Measurements from ENCODE around the gene IZUMO4. TPM values are rescaled to one million over a fixed set of nuclear protein-coding genes. Genes with fewer than 3 reads are reported as not detected.

The IZUMO4 gene
- polyA plus RNA-seq, 1 donor (not counting 4 experiments of a cell fraction or from before 2014, with no cell fraction given) = 6.7 TPM

DNA sequence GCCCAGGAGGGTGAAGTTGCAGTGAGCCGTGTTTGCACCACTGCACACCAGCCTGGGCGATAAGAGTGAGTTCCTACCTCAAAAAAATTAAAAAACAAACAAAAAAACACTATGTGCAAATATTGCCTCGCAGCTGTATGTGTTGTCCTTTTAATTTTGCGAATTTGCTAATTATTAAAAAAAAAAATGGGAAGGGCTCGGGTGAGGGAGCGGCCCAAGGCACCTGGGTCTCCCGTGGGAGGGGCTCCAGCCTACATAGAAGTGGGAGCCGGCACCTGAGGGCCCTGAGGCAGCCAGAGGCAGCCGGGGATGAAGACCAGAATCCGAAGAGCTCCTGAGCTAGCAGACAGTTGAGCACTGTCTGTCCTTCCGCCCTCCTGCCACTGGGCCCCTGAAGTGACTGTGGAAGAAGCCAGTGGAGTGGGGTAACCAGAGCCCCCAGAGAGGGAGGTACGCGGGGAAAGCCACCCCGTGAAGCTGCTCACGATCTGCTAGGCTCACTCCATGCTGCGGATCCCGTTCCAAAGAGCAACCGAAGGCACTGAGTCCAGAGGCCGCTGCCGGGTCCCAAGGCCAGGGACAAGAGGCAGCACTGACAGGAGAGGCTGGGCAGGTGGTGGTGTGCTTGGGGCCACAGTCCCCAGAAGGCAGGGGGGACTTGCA is 6.5 kb downstream of the IZUMO4 start:
- Histone ChIP-seq H3K27me3 (ENCODE audit: control insufficient read depth, extremely low read depth, insufficient read depth, low read length) (no peaks in the 10 kb centered on the region), H3K4me2 (ENCODE audit: control insufficient read depth, extremely low read depth, insufficient read depth, low read depth, low read length) (no peak overlapping the region), H4K20me1 (ENCODE audit: control insufficient read depth, extremely low read depth, insufficient read depth, low read length) (peaks cover 10% of the 10 kb centered on the region), H3K36me3 (ENCODE audit: control insufficient read depth in 2 of 2, extremely low read depth in 1 of 2, insufficient read depth in 2 of 2, low read length in 2 of 2) (peaks cover 36 to 41% of the 10 kb centered on the region in 2 experiments), H3K9me3 (ENCODE audit: control insufficient read depth, low read depth, low read length) (no peaks in the 10 kb centered on the region), H2AFZ (ENCODE audit: control insufficient read depth, low read length) (no peak overlapping the region), H3K79me2 (ENCODE audit: control insufficient read depth, insufficient read depth, low read length) (peaks cover 20% of the 10 kb centered on the region), H3K27ac (ENCODE audit: control insufficient read depth, insufficient read depth, low read length) (no peak overlapping the region), H3K9ac (ENCODE audit: control insufficient read depth, extremely low read depth, insufficient read depth, low read length) (no peak overlapping the region), H3K9me1 (ENCODE audit: control insufficient read depth, extremely low read depth, insufficient read depth, low read length) (no peaks in the 10 kb centered on the region), H3K4me1 (ENCODE audit: control insufficient read depth, extremely low read depth, insufficient read depth, low read length) (no peaks in the 10 kb centered on the region), H3K4me3 (ENCODE audit: control insufficient read depth in 2 of 3, extremely low read depth in 1 of 3, insufficient read depth in 2 of 3, low read depth in 1 of 3, low read length in 3 of 3) (no peak overlapping the region)
- dilution Hi-C loops (cut with MboI; ENCODE audit: extremely low pct_ligation_motif_present, low sequenced_read_pairs) = no loop called here
- FAIRE-seq (no peak), DNase-seq (ENCODE audit: low read depth, low spot score) (no peak)
- no peak for TF ChIP-seq EZH2 (IDR thresholded peaks at IDR 0.05; ENCODE audit: low read length)
- TF ChIP-seq, protein P1, sequence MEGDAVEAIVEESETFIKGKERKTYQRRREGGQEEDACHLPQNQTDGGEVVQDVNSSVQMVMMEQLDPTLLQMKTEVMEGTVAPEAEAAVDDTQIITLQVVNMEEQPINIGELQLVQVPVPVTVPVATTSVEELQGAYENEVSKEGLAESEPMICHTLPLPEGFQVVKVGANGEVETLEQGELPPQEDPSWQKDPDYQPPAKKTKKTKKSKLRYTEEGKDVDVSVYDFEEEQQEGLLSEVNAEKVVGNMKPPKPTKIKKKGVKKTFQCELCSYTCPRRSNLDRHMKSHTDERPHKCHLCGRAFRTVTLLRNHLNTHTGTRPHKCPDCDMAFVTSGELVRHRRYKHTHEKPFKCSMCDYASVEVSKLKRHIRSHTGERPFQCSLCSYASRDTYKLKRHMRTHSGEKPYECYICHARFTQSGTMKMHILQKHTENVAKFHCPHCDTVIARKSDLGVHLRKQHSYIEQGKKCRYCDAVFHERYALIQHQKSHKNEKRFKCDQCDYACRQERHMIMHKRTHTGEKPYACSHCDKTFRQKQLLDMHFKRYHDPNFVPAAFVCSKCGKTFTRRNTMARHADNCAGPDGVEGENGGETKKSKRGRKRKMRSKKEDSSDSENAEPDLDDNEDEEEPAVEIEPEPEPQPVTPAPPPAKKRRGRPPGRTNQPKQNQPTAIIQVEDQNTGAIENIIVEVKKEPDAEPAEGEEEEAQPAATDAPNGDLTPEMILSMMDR (optimal IDR thresholded peaks at IDR 0.05 in 1 of 3, IDR thresholded peaks at IDR 0.05 in 1 of 3, conservative IDR thresholded peaks at IDR 0.05 in 1 of 3; ENCODE audit: extremely low read depth in 1 of 3, insufficient read depth in 2 of 3, low read length in 3 of 3) = no peak

DNA sequence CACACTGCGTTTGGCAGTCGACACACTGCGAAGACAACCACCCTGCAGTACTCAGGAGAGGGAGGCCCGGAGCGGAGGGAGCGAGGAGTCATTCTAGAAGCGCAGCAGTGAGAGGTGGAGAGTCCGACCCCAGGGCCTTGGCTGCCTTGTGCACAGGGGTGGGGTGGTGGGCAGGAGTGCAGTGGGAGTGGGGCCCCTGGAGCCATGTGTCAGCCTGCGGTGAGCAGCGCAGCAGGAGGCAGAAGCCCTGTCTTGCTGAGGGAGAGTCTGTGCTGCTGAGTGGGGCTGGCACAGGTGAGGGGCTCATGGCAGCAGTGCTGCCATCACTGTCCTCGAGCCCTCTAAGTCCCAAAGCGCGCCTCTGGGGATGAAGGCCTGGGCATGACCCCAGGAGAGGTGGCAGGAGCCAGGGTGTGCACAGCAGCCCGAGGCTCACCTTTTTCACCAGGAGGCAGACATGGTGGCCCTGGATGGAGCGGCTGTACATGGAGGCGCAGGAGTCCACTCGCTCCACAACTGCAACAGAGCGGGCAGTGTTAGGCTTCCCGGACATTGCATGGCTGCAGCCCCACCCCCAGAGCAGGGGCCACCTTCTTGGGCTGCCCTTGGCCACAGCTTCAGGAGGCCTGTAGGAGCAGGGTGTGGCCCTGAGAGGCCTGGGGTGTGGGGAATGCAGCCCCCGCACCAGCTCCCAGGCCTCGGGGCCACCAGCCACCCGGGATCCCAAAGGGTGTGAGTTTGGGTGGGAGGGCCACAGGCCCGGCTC is 11.7 kb downstream of the IZUMO4 start:
- H3K9ac ChIP-seq (ENCODE audit: control insufficient read depth, extremely low read depth, insufficient read depth, low read length) = no peak overlapping the region
- no peak overlapping the region for H3K4me3 ChIP-seq (ENCODE audit: control insufficient read depth in 2 of 3, extremely low read depth in 1 of 3, insufficient read depth in 2 of 3, low read depth in 1 of 3, low read length in 3 of 3)
- H3K9me3 ChIP-seq (ENCODE audit: control insufficient read depth, low read depth, low read length) = no peaks in the 10 kb centered on the region
- no peaks in the 10 kb centered on the region for H3K4me1 ChIP-seq (ENCODE audit: control insufficient read depth, extremely low read depth, insufficient read depth, low read length)
- FAIRE-seq (no peak), DNase-seq (ENCODE audit: low read depth, low spot score) (no peak)
- TF ChIP-seq, protein P1 (optimal IDR thresholded peaks at IDR 0.05 in 1 of 3, IDR thresholded peaks at IDR 0.05 in 1 of 3, conservative IDR thresholded peaks at IDR 0.05 in 1 of 3; ENCODE audit: extremely low read depth in 1 of 3, insufficient read depth in 2 of 3, low read length in 3 of 3) = no peak
- no peak for TF ChIP-seq EZH2 (IDR thresholded peaks at IDR 0.05; ENCODE audit: low read length)
- dilution Hi-C loops (cut with MboI; ENCODE audit: extremely low pct_ligation_motif_present, low sequenced_read_pairs) = no loop called here
- no peaks in the 10 kb centered on the region for H3K9me1 ChIP-seq (ENCODE audit: control insufficient read depth, extremely low read depth, insufficient read depth, low read length)
- H3K79me2 ChIP-seq (ENCODE audit: control insufficient read depth, insufficient read depth, low read length) = peaks cover 16% of the 10 kb centered on the region
- H3K27me3 ChIP-seq (ENCODE audit: control insufficient read depth, extremely low read depth, insufficient read depth, low read length) = no peaks in the 10 kb centered on the region
- H4K20me1 ChIP-seq (ENCODE audit: control insufficient read depth, extremely low read depth, insufficient read depth, low read length) = peaks cover 10% of the 10 kb centered on the region
- no peak overlapping the region for H2AFZ ChIP-seq (ENCODE audit: control insufficient read depth, low read length)
- H3K4me2 ChIP-seq (ENCODE audit: control insufficient read depth, extremely low read depth, insufficient read depth, low read depth, low read length) = no peak overlapping the region
- H3K36me3 ChIP-seq (ENCODE audit: control insufficient read depth in 2 of 2, extremely low read depth in 1 of 2, insufficient read depth in 2 of 2, low read length in 2 of 2) = peaks cover 42 to 57% of the 10 kb centered on the region in 2 experiments
- H3K27ac ChIP-seq (ENCODE audit: control insufficient read depth, insufficient read depth, low read length) = no peak overlapping the region

Measured in keratinocyte (primary cell).